Measurements from ENCODE around the gene BLACAT1.

The BLACAT1 gene

DNA sequence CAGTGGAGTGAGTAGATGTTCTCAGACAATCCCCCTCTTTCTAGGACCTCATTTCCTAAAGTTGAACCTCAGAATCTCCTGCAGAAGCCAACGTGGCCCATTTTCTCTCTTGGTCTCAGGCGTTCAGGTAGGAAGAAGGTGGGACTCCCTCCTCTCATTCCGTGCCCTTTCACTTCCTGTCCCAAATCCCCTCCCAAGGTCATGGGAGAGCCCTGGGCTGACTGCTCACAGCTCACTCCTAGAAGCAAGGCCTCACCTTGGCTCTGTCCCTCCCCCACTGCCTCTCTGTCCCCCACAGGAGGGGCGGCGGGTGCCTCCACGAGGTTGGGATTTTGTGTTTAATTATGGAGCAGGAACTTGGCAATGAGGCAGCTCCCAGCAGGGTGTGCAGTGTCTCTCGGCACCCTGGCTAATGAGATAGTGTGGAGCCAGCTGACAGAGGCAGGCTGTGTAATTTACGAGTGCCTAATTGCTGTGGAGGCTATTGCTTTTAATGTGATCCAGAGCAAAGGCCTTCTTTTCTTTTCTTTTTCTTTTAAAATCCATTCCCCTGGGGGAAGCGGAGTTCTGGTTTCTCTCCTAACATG is 39.5 kb upstream of the BLACAT1 start:
- Histone ChIP-seq H3K9me3 (ENCODE audit: control insufficient read depth, low read length) (no peaks in the 10 kb centered on the region), H3K36me3 (ENCODE audit: control insufficient read depth, insufficient read depth, low read length) (no peaks in the 10 kb centered on the region), H3K4me1 (ENCODE audit: control insufficient read depth, insufficient read depth, low read length, poor library complexity, severe bottlenecking) (peaks cover 18% of the 10 kb centered on the region), H3K27ac (ENCODE audit: low read depth, low read length, severe bottlenecking) (no peak overlapping the region), H3K4me3 (ENCODE audit: extremely low read depth, insufficient read depth, low read length, poor library complexity, severe bottlenecking) (no peak overlapping the region)
- 0 to 42% methylated on average over 1 to 6 of the region's 9 CpGs for WGBS, 2 experiments (ENCODE audit: insufficient coverage in 2 of 2)

DNA sequence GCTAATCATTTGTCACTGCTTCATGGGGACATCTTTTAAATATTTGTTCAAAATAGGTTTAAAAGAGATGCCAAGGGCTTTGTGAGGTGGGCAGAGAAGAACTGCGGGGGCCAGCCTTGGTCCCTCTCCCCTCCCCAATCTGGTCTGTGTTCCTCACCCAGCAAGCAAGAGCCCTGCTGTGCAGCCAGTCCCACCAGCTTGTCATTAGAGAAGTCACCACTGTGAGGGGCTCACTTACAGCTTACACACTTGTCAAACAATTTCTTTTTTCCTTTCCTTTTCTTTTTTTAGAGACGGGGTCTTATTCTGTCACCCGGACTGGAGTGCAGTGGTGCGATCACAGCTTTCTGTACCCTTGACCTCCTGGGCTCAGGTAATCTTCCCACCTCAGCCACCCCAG is 38.3 kb upstream of the BLACAT1 start:
- no peak overlapping the region for H3K27ac ChIP-seq (ENCODE audit: low read depth, low read length, severe bottlenecking)

DNA sequence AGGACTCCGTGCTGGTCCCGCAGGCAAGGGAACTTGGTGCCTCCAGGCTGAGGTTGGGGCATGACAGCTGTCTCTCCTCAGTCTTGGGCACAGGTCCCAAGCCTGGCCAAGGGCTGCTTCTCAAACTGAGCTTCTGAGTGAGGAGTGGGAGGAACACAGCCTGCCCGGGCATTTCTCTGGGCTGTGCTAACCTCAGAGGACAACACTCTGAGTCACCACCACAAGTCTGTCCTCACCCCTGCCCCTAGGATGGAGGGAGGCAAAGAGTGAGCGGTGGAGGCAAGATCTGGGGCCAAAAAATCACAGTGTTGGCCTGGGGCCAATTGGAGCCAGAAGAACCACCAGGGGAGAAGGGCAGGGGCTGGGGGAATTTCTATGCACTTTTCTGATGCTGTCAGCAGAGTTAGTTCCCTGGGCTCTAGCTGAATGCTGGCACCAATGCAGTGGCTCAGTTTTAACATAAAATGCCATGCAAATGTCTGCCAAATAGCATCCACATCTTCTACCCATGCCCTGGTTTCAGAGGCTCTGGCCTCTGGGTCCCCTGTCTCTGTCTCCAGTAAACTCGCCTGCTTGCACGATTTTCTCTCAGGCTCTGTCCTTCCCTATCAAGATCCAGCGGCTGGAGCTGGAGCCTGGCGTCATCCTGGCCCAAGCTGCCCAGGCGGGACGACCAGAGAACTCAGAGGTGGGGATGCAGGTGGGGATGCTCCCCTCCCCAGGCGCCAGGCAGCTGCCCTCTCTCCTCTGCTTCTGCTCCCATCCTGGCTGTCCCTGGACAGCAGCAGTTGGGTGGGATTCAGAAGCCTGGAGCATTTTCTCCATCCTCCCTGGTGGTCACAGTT is 37.6 kb upstream of the BLACAT1 start:
- Histone ChIP-seq H3K9me3 (ENCODE audit: control insufficient read depth, low read length) (no peaks in the 10 kb centered on the region), H3K4me1 (ENCODE audit: control insufficient read depth, insufficient read depth, low read length, poor library complexity, severe bottlenecking) (peaks cover 18% of the 10 kb centered on the region), H3K36me3 (ENCODE audit: control insufficient read depth, insufficient read depth, low read length) (no peaks in the 10 kb centered on the region), H3K27ac (ENCODE audit: low read depth, low read length, severe bottlenecking) (no peak overlapping the region), H3K4me3 (ENCODE audit: extremely low read depth, insufficient read depth, low read length, poor library complexity, severe bottlenecking) (no peak overlapping the region)
- 73 to 74% methylated on average over 6 to 7 of the region's 11 CpGs for WGBS, 2 experiments (ENCODE audit: insufficient coverage in 2 of 2)

More for the DNA sequence above, 38.3 kb upstream of the BLACAT1 start:
- Histone ChIP-seq H3K4me1 (ENCODE audit: control insufficient read depth, insufficient read depth, low read length, poor library complexity, severe bottlenecking) (peaks cover 18% of the 10 kb centered on the region), H3K4me3 (ENCODE audit: extremely low read depth, insufficient read depth, low read length, poor library complexity, severe bottlenecking) (no peak overlapping the region), H3K36me3 (ENCODE audit: control insufficient read depth, insufficient read depth, low read length) (no peaks in the 10 kb centered on the region), H3K9me3 (ENCODE audit: control insufficient read depth, low read length) (no peaks in the 10 kb centered on the region)
- WGBS, 2 experiments (ENCODE audit: insufficient coverage in 2 of 2): 80 to 94% methylated on average over 2 to 4 of the region's 4 CpGs

DNA sequence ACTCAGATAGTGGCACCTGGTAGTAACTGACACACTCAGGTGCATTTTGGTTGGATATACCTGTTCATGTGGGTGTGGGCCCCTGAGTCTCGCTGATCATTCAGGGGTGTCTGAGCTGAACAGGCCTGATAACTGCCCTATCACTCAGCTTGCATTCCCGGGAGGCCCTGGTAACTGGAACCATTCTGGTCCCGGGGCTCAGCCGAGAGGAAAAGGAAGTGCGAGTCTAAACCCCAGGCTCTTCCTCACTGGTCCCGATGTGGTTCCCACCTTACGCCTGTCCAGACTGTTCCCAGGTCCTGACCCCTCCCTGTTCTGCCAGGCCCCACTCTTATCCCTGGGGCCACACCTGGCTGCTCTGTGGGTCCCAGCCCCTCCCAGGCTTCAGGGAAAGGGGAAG is 36.9 kb upstream of the BLACAT1 start:
- Histone ChIP-seq H3K36me3 (ENCODE audit: control insufficient read depth, insufficient read depth, low read length) (no peaks in the 10 kb centered on the region), H3K4me1 (ENCODE audit: control insufficient read depth, insufficient read depth, low read length, poor library complexity, severe bottlenecking) (peaks cover 18% of the 10 kb centered on the region), H3K27ac (ENCODE audit: low read depth, low read length, severe bottlenecking) (no peak overlapping the region), H3K4me3 (ENCODE audit: extremely low read depth, insufficient read depth, low read length, poor library complexity, severe bottlenecking) (no peak overlapping the region), H3K9me3 (ENCODE audit: control insufficient read depth, low read length) (no peaks in the 10 kb centered on the region)
- 64 to 74% methylated on average over 4 to 6 of the region's 7 CpGs for WGBS, 2 experiments (ENCODE audit: insufficient coverage in 2 of 2)

DNA sequence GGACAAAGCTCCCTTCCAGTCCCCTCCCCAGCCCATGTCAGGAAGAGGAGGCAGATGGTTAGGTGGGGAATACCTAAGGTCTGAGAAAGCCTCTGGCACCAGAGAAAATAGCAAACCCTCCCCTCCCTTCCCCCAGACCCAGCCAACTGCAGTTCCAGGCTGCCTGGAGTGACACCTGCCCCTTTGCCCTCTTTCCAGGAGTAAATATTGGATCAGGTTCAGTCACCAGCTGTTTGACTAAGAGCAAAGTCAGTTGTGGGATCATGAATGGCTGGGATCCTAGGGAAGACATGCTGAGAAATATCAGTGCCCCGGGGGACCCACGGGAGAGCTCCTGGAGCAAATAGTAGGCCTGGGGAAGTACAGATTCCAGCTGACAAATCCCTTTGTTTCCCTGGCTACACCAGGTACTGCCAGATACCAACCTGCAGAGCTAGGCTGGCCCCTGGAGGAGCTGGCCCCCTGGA is 36.4 kb upstream of the BLACAT1 start:
- no peaks in the 10 kb centered on the region for H3K36me3 ChIP-seq (ENCODE audit: control insufficient read depth, insufficient read depth, low read length)
- H3K4me3 ChIP-seq (ENCODE audit: extremely low read depth, insufficient read depth, low read length, poor library complexity, severe bottlenecking): no peak overlapping the region
- WGBS, 2 experiments (ENCODE audit: insufficient coverage in 2 of 2): 53 to 59% methylated on average over 2 of the region's 2 CpGs
- H3K4me1 ChIP-seq (ENCODE audit: control insufficient read depth, insufficient read depth, low read length, poor library complexity, severe bottlenecking): peaks cover 18% of the 10 kb centered on the region
- H3K27ac ChIP-seq (ENCODE audit: low read depth, low read length, severe bottlenecking): no peak overlapping the region
- no peaks in the 10 kb centered on the region for H3K9me3 ChIP-seq (ENCODE audit: control insufficient read depth, low read length)

DNA sequence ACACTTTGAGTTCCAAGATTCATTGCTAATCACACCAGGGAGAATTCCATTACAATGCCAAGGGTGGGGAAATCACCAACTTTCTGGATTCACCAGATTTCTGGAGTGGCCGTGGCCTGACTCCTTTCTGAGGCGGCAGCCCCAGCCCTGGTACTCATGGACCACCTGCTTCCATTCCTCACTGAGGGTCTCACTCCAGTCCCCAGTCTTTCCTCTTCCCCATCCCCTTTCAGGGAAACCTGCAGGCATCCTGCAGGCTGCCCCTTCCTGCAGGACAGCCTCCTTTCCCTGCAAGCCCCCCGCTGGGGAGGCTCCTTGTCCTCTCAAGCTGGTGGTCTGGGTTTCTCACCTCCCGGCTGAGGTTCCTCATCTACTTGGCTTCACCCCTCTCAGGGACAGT is 35.9 kb upstream of the BLACAT1 start:
- Histone ChIP-seq H3K27ac (ENCODE audit: low read depth, low read length, severe bottlenecking) (no peak overlapping the region), H3K4me3 (ENCODE audit: extremely low read depth, insufficient read depth, low read length, poor library complexity, severe bottlenecking) (no peak overlapping the region), H3K4me1 (ENCODE audit: control insufficient read depth, insufficient read depth, low read length, poor library complexity, severe bottlenecking) (peaks cover 18% of the 10 kb centered on the region), H3K9me3 (ENCODE audit: control insufficient read depth, low read length) (no peaks in the 10 kb centered on the region), H3K36me3 (ENCODE audit: control insufficient read depth, insufficient read depth, low read length) (no peaks in the 10 kb centered on the region)
- 50 to 89% methylated on average over 2 of the region's 4 CpGs for WGBS, 2 experiments (ENCODE audit: insufficient coverage in 2 of 2)

DNA sequence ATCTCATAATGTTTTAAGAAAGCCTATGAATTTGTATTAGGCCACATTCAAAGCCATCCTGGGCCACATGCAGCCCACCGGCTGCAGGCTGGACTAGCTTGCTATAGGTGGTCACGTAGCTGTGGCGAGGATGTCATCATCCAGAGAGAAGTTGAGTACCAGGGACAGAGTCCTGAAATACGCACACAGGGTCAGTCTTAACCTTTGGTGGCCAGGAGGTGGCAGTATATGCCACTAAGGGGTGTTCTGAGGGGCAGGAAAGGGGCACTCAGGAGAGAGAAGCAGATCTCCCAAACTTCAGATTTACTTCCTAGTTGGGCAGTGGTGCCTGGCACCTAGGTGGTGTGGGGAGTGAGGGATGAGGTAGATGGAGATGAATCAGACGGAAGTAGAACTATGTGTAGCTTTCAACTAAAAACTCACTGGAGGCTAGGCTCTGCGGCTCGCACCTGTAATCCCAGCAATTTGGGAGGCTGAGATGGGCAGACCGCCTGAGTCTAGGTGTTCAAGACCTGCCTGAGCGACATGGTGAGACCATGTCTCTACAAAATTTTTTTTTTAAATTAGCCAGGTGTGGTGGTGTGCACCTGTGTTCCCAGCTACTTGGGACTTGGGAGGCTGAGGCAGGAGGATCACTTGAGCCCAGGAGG is 32.4 kb upstream of the BLACAT1 start:
- peaks cover 13% of the 10 kb centered on the region for H3K4me1 ChIP-seq (ENCODE audit: control insufficient read depth, insufficient read depth, low read length, poor library complexity, severe bottlenecking)
- H3K9me3 ChIP-seq (ENCODE audit: control insufficient read depth, low read length): no peaks in the 10 kb centered on the region
- no peaks in the 10 kb centered on the region for H3K36me3 ChIP-seq (ENCODE audit: control insufficient read depth, insufficient read depth, low read length)
- no peak overlapping the region for H3K4me3 ChIP-seq (ENCODE audit: extremely low read depth, insufficient read depth, low read length, poor library complexity, severe bottlenecking)
- WGBS, 2 experiments (ENCODE audit: insufficient coverage in 2 of 2): 43 to 55% methylated on average over 7 to 9 of the region's 9 CpGs
- H3K27ac ChIP-seq (ENCODE audit: low read depth, low read length, severe bottlenecking): no peak overlapping the region

DNA sequence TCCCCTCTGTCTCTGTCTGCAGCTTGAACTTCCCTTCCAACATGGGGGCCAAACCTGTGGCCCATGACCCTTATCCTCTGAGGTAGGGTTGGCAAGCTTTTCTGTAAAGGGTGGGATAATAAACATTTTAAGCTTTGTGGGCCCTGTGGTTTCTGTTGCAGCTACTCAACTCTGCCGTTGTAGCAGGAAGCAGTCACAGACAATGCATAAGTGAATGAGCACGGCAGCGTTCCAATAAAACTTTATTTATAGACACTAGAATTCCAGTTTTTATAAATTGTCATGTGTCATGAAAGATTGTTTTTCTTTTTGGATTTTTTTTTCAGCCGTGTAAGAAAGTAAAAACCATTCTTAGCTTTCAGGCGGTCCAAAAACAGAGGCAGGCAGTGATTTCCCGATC is 30.4 kb upstream of the BLACAT1 start:
- Histone ChIP-seq H3K9me3 (ENCODE audit: control insufficient read depth, low read length) (no peaks in the 10 kb centered on the region), H3K4me1 (ENCODE audit: control insufficient read depth, insufficient read depth, low read length, poor library complexity, severe bottlenecking) (no peaks in the 10 kb centered on the region), H3K4me3 (ENCODE audit: extremely low read depth, insufficient read depth, low read length, poor library complexity, severe bottlenecking) (no peak overlapping the region), H3K27ac (ENCODE audit: low read depth, low read length, severe bottlenecking) (no peak overlapping the region), H3K36me3 (ENCODE audit: control insufficient read depth, insufficient read depth, low read length) (no peaks in the 10 kb centered on the region)
- 86 to 94% methylated on average over 3 to 4 of the region's 6 CpGs for WGBS, 2 experiments (ENCODE audit: insufficient coverage in 2 of 2)

DNA sequence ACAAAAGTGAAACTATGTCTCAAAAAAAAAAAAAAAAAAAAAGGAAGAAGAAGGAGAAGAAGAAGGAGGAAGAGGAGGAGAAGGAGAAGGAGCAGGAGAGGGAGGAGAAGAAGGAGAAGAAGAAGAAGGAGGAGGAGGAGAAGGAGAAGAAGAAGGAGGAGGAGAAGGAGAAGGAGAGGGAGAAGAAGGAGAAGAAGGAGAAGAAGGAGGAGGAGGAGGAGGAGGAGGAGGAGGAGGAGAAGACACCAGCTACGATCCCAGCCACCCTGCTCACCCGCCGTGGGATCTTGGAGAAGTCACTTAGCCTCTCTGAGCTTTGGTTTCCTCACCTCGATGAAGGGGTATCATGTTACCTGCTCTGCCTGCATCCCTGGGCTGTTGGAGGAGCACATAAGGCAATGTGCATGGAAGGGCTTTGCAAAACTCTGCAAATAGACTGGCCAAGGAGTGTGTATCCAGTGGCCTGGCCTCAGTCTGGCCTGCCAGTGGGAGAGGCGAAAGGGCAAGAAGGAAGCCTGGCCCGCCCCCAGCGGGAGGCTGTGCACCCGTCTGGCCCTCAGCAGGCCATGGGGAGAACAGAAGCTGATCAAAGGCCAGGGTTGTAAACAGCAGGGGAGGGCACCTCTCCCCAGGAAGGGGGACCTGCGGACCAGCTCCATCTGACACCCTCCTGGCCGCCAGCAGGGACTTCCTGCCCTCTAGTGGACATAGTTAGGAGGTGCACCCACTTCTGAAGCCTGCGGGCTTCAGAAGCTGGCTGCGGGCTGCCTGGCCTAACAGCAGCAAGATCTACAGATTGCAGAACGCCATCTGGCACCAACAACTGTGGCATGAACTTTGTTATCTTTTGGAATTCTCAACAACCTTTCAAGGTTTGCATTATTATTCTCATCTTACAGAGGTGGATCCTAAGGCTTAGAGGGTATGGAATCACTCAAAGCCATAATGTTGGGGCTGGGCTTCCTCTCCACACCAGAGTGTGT is 29.4 kb upstream of the BLACAT1 start:
- Histone ChIP-seq H3K9me3 (ENCODE audit: control insufficient read depth, low read length) (no peaks in the 10 kb centered on the region), H3K27ac (ENCODE audit: low read depth, low read length, severe bottlenecking) (no peak overlapping the region), H3K4me1 (ENCODE audit: control insufficient read depth, insufficient read depth, low read length, poor library complexity, severe bottlenecking) (no peaks in the 10 kb centered on the region), H3K4me3 (ENCODE audit: extremely low read depth, insufficient read depth, low read length, poor library complexity, severe bottlenecking) (no peak overlapping the region), H3K36me3 (ENCODE audit: control insufficient read depth, insufficient read depth, low read length) (no peaks in the 10 kb centered on the region)
- WGBS, 2 experiments (ENCODE audit: insufficient coverage in 2 of 2): 8 to 29% methylated on average over 9 to 13 of the region's 13 CpGs

DNA sequence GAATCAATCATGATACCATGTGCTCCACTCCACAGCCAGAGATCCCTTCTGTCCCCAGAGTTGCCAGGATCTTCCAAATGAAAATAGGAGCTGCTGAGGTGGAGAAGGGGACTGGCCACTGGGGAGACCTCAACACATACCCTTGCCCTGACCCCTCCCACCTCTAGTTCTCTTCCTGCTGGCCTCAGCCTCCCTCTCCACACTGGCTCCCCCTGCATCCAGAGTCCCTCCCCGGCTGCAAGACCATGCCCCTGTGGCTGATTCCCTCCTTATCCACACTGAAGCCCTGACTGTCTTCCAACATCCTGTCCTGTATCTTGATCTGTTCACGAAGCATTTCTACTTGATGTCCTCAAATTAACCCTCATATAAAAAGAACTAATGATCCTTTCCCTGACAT is 27.5 kb upstream of the BLACAT1 start:
- Histone ChIP-seq H3K4me3 (ENCODE audit: extremely low read depth, insufficient read depth, low read length, poor library complexity, severe bottlenecking) (no peak overlapping the region), H3K4me1 (ENCODE audit: control insufficient read depth, insufficient read depth, low read length, poor library complexity, severe bottlenecking) (no peaks in the 10 kb centered on the region), H3K9me3 (ENCODE audit: control insufficient read depth, low read length) (no peaks in the 10 kb centered on the region), H3K27ac (ENCODE audit: low read depth, low read length, severe bottlenecking) (no peak overlapping the region), H3K36me3 (ENCODE audit: control insufficient read depth, insufficient read depth, low read length) (no peaks in the 10 kb centered on the region)
- 70% methylated on average over 2 of the region's 2 CpGs for WGBS, 2 experiments (ENCODE audit: insufficient coverage in 2 of 2)

Measured in mesodermal cell (in vitro differentiated cells).